SK-N-SH (cell line): ENCODE results near the gene IGF2BP3. TPM values are rescaled to one million over a fixed set of nuclear protein-coding genes. Genes with fewer than 3 reads are reported as not detected.

Source experiments
- CTCF ChIA-PET: fragments of 300-600, 350-600 bp; formaldehyde crosslinking; extraction: SDS; loops from one replicate; lab custom pipeline; 2021; lab: Yijun Ruan, JAX
- POLR2A ChIA-PET: fragments of 350-600 bp; sonication (Branson Sonifier 250); formaldehyde crosslinking; extraction: SDS; loops from one replicate; lab custom pipeline; 2020; ENCODE audit warnings: antibody characterized with exemption, inconsistent platforms; lab: Yijun Ruan, JAX
- DNase-seq: peaks from one replicate; pipeline ENCODE4 v3.0.0; 2012
- H2AFZ ChIP-seq: fragments of 200-600 bp; sonication (generic); 2 replicates; pipeline ENCODE4 v1.8.1; 2016; ENCODE audit warnings: antibody characterized with exemption, mild to moderate bottlenecking, low read depth
- H3F3A ChIP-seq: fragments of 200-600 bp; sonication (generic); replicated peaks from 2 replicates; pipeline ENCODE3; 2016; ENCODE audit warnings: antibody characterized with exemption, mild to moderate bottlenecking; ENCODE audit not compliant: insufficient read depth
- H3K27ac ChIP-seq, 2 experiments: fragments of 200-500 bp in 1 of 2; fragments of 200-600 bp in 1 of 2; sonication (Bioruptor generic) in 1 of 2; sonication (generic), shearing (Covaris generic) in 1 of 2; 2 replicates each; pipeline versions ENCODE4 v1.5.1 to v1.6.1; 2014 to 2016; ENCODE audit warnings: low read depth in 2 of 2, inconsistent platforms in 1 of 2, low read length in 1 of 2, mild to moderate bottlenecking in 1 of 2, mixed read lengths in 1 of 2
- H3K27me3 ChIP-seq: fragments of 200-600 bp; sonication (generic), shearing (Covaris generic); 2 replicates; pipeline ENCODE4 v1.6.1; 2016; ENCODE audit warnings: mixed run types; ENCODE audit not compliant: insufficient read depth
- H3K36me3 ChIP-seq, 2 experiments: fragments of 200-500 bp in 1 of 2; fragments of 200-600 bp in 1 of 2; sonication (Bioruptor generic) in 1 of 2; sonication (generic) in 1 of 2; replicated peaks in 1 of 2; 2 replicates each; pipeline versions ENCODE3 to v1.5.1; 2014 to 2016; ENCODE audit warnings: low read length in 1 of 2, mild to moderate bottlenecking in 1 of 2; ENCODE audit not compliant: insufficient read depth in 2 of 2, control insufficient read depth in 1 of 2
- H3K4me1 ChIP-seq, 2 experiments: fragments of 200-500 bp in 1 of 2; fragments of 200-600 bp in 1 of 2; sonication (Bioruptor generic) in 1 of 2; sonication (generic), shearing (Covaris generic) in 1 of 2; 2 replicates each; pipeline versions ENCODE4 v1.5.1 to v1.6.1; 2014 to 2016; ENCODE audit warnings: low read depth in 1 of 2, low read length in 1 of 2, mixed run types in 1 of 2; ENCODE audit not compliant: insufficient read depth in 2 of 2, control insufficient read depth in 1 of 2
- H3K4me2 ChIP-seq: fragments of 200-600 bp; sonication (generic), shearing (Covaris generic); 2 replicates; pipeline ENCODE4 v1.6.1; 2017; ENCODE audit warnings: mixed run types
- H3K4me3 ChIP-seq, 2 experiments: fragments of 200-500 bp in 1 of 2; fragments of 200-600 bp in 1 of 2; sonication (Bioruptor generic) in 1 of 2; sonication (generic), shearing (Covaris generic) in 1 of 2; 2 replicates each; pipeline versions ENCODE4 v1.5.1 to v1.8.1; 2014 to 2016; ENCODE audit warnings: low read depth in 2 of 2, inconsistent platforms in 1 of 2, low read length in 1 of 2, mild to moderate bottlenecking in 1 of 2, mixed read lengths in 1 of 2, moderate library complexity in 1 of 2
- H3K79me2 ChIP-seq: fragments of 200-600 bp; sonication (generic); 2 replicates; pipeline ENCODE4 v1.8.1; 2017; ENCODE audit warnings: mild to moderate bottlenecking; ENCODE audit not compliant: insufficient read depth
- H3K9ac ChIP-seq: fragments of 200-600 bp; sonication (generic); 2 replicates; pipeline ENCODE4 v1.6.1; 2017; ENCODE audit warnings: mixed run types
- H3K9me2 ChIP-seq: fragments of 200-600 bp; sonication (generic); 2 replicates; pipeline ENCODE4 v1.6.1; 2017; ENCODE audit warnings: mixed run types
- H3K9me3 ChIP-seq: fragments of 200-600 bp; sonication (generic); 2 replicates; pipeline ENCODE4 v1.6.1; 2017; ENCODE audit warnings: mixed run types, mild to moderate bottlenecking, moderate library complexity
- H4K20me1 ChIP-seq: fragments of 200-600 bp; sonication (generic); 2 replicates; pipeline ENCODE4 v1.6.1; 2017; ENCODE audit warnings: mild to moderate bottlenecking, mixed run types; ENCODE audit not compliant: insufficient read depth
- ELF1 ChIP-seq: IDR thresholded peaks from 2 replicates; pipeline ENCODE4 v1.4.0; 2012
- EZH2phosphoT487 ChIP-seq: fragments of 200-600 bp; sonication (generic); IDR thresholded peaks from 2 replicates; pipeline ENCODE4 v1.6.1; 2017; ENCODE audit warnings: low read depth, mixed run types, mild to moderate bottlenecking, antibody characterized with exemption, moderate library complexity, borderline replicate concordance
- FOXM1 ChIP-seq: IDR thresholded peaks from 2 replicates; pipeline ENCODE4 v1.4.0; 2012; ENCODE audit warnings: low read depth, mild to moderate bottlenecking
- GATA2 ChIP-seq: sonication (generic); formaldehyde crosslinking; IDR thresholded peaks from 2 replicates; pipeline ENCODE4 v1.5.0; 2020; ENCODE audit warnings: mild to moderate bottlenecking, missing genetic modification reagents
- JUND ChIP-seq: IDR thresholded peaks from 2 replicates; pipeline ENCODE4 v1.4.0; 2012
- MXI1 ChIP-seq: IDR thresholded peaks from 2 replicates; pipeline ENCODE4 v1.6.1; 2012; ENCODE audit warnings: mild to moderate bottlenecking, low read depth, low read length, improper control_type of control experiment
- NFIC ChIP-seq: IDR thresholded peaks from 2 replicates; pipeline ENCODE4 v1.4.0; 2012; ENCODE audit warnings: borderline replicate concordance
- NRF1 ChIP-seq: IDR thresholded peaks from 2 replicates; pipeline ENCODE4 v1.6.1; 2012; ENCODE audit warnings: low read depth, mild to moderate bottlenecking, low read length
- RAD21 ChIP-seq: IDR thresholded peaks from 2 replicates; pipeline ENCODE4 v1.6.1; 2012; ENCODE audit warnings: mild to moderate bottlenecking, low read length
- RCOR1 ChIP-seq: fragments of 150-350 bp; IDR thresholded peaks from 2 replicates; pipeline ENCODE4 v1.6.1; 2017; ENCODE audit warnings: antibody characterized with exemption, low read length
- REST ChIP-seq: IDR thresholded peaks from 2 replicates; pipeline ENCODE4 v1.6.1; 2012; ENCODE audit warnings: mild to moderate bottlenecking, low read depth, low read length, moderate library complexity
- RFX5 ChIP-seq: IDR thresholded peaks from 2 replicates; pipeline ENCODE4 v1.6.1; 2012; ENCODE audit warnings: mild to moderate bottlenecking, improper control_type of control experiment, low read length
- RXRA ChIP-seq: IDR thresholded peaks from 2 replicates; pipeline ENCODE4 v1.4.0; 2012; ENCODE audit warnings: low read depth, mild to moderate bottlenecking, borderline replicate concordance
- SIN3A ChIP-seq: IDR thresholded peaks from 2 replicates; pipeline ENCODE4 v1.6.1; 2012; ENCODE audit warnings: low read depth, mild to moderate bottlenecking, low read length, moderate library complexity, borderline replicate concordance
- TEAD4 ChIP-seq: IDR thresholded peaks from 2 replicates; pipeline ENCODE4 v1.4.0; 2012; ENCODE audit warnings: mild to moderate bottlenecking, borderline replicate concordance; ENCODE audit not compliant: insufficient read depth
- ZBTB33 ChIP-seq: IDR thresholded peaks from 2 replicates; pipeline ENCODE4 v1.4.0; 2012; ENCODE audit warnings: low read depth, borderline replicate concordance
- polyA plus RNA-seq, 3 experiments: library from polyadenylated mRNA; depleted of rRNA; stranded (reverse); fragments of >200 nt; gene quantifications; 2 replicates each; pipeline ENCODE4 v1.2.3, GENCODE V29; 2012
- TF ChIP-seq, protein P1 (sequence below): IDR thresholded peaks from 2 replicates; pipeline ENCODE4; 2012

IGF2BP3 gene
- polyA plus RNA-seq, 1 of the 3 experiments (the other 2 are of a cell fraction), result 34.4 TPM

GRCh38 chr7:23476286-23477156 is 6.2 kb upstream of the IGF2BP3 start:
- POLR2A ChIA-PET, result interaction anchor here (0.7 to 2.5 kb wide), 2 partner anchors 14 to 217 kb away, joined by 3 to 8 read pairs; no protein-coding TSS in a partner anchor

GRCh38 chr7:23475576-23475839 is 5.2 kb upstream of the IGF2BP3 start:
- Histone ChIP-seq H2AFZ (peak overlapping the region; percentile 90), H3K4me3 (peak overlapping the region; percentile 88 to 89), H3F3A (peaks cover 39% of the 10 kb centered on the region), H3K9ac (peak overlapping the region; percentile 91; the same call in 1 of the 2 replicates), H3K9me2 (no peaks in the 10 kb centered on the region; the same call in 1 of the 2 replicates), H4K20me1 (no peaks in the 10 kb centered on the region), H3K9me3 (no peaks in the 10 kb centered on the region), H3K27ac (peak overlapping the region; percentile 93 to 100), H3K4me1 (peaks cover 4 to 37% of the 10 kb centered on the region in 2 experiments; a peak in 3 of 4 replicates), H3K79me2 (peaks cover 50% of the 10 kb centered on the region), H3K27me3 (no peaks in the 10 kb centered on the region), H3K4me2 (peak overlapping the region; percentile 94), H3K36me3 (no peaks in the 10 kb centered on the region)
- no peak for DNase-seq
- ChIA-PET POLR2A (interaction anchor here (1.1 to 1.3 kb wide), 2 partner anchors 122 to 369 kb away, joined by 3 to 4 read pairs; partner anchors contain the start of genes CCDC126 and KLHL7), CTCF (interaction anchor here (1.0 to 1.9 kb wide), 4 partner anchors 11 to 203 kb away, joined by 3 to 9 read pairs (median 4); no protein-coding TSS in a partner anchor)
- TF ChIP-seq RCOR1, result no peak
- TF ChIP-seq, protein P1, sequence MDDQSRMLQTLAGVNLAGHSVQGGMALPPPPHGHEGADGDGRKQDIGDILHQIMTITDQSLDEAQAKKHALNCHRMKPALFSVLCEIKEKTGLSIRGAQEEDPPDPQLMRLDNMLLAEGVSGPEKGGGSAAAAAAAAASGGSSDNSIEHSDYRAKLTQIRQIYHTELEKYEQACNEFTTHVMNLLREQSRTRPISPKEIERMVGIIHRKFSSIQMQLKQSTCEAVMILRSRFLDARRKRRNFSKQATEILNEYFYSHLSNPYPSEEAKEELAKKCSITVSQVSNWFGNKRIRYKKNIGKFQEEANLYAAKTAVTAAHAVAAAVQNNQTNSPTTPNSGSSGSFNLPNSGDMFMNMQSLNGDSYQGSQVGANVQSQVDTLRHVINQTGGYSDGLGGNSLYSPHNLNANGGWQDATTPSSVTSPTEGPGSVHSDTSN, result no peak
- TF ChIP-seq NRF1, result no peak
- TF ChIP-seq RAD21, result no peak
- TF ChIP-seq EZH2phosphoT487, result no peak
- no peak for TF ChIP-seq FOXM1
- no peak for TF ChIP-seq RXRA
- no peak for TF ChIP-seq ELF1
- TF ChIP-seq ZBTB33, result no peak
- no peak for TF ChIP-seq GATA2 (CRISPR knock-in tag)
- no peak for TF ChIP-seq SIN3A
- no peak for TF ChIP-seq JUND
- no peak for TF ChIP-seq REST

More at GRCh38 chr7:23476286-23477156, 6.2 kb upstream of the IGF2BP3 start:
- Histone ChIP-seq H3K4me1 (peaks cover 4 to 37% of the 10 kb centered on the region in 2 experiments; a peak in 3 of 4 replicates), H3K4me3 (peak overlapping the region in 1 of 2 experiments; percentile 25; a peak in 2 of 4 replicates), H3K9ac (peak overlapping the region; percentile 91; the same call in 1 of the 2 replicates), H3K9me2 (no peaks in the 10 kb centered on the region; the same call in 1 of the 2 replicates), H4K20me1 (no peaks in the 10 kb centered on the region), H3K79me2 (peaks cover 48% of the 10 kb centered on the region), H3K27me3 (no peaks in the 10 kb centered on the region), H3K4me2 (peak overlapping the region; percentile 94; the same call in 1 of the 2 replicates), H3K27ac (peak overlapping the region in 1 of 2 experiments; percentile 100; a peak in 2 of 4 replicates), H2AFZ (peak overlapping the region; percentile 34), H3K36me3 (no peaks in the 10 kb centered on the region), H3F3A (peaks cover 33% of the 10 kb centered on the region), H3K9me3 (no peaks in the 10 kb centered on the region)
- CTCF ChIA-PET, result interaction anchor here (1.0 kb wide), 1 partner anchor 70 kb away, joined by 3 read pairs; no protein-coding TSS in a partner anchor
- DNase-seq, result peak; percentile 39
- peak; percentile 43; the same call in 1 of the 2 replicates for TF ChIP-seq MXI1
- TF ChIP-seq, protein P1, result no peak
- no peak for TF ChIP-seq TEAD4
- TF ChIP-seq EZH2phosphoT487, result no peak
- no peak for TF ChIP-seq JUND
- no peak for TF ChIP-seq RFX5
- TF ChIP-seq NFIC, result no peak
